Fibroblast of skin of back (primary cell): ENCODE results near the gene FAM210B.
"Not testable (repeated sequence)": the region's sequence is repeated elsewhere in the genome, so short reads cannot be mapped to it uniquely, and the experiment has no call there.

Source experiments
- DNase-seq: peaks from one replicate; pipeline ENCODE4 v3.0.0-alpha.2; 2013

Gene FAM210B

GRCh38 chr20:56393653-56394052 lies 34.9 kb downstream of the FAM210B start:
- no peak for DNase-seq

DNA sequence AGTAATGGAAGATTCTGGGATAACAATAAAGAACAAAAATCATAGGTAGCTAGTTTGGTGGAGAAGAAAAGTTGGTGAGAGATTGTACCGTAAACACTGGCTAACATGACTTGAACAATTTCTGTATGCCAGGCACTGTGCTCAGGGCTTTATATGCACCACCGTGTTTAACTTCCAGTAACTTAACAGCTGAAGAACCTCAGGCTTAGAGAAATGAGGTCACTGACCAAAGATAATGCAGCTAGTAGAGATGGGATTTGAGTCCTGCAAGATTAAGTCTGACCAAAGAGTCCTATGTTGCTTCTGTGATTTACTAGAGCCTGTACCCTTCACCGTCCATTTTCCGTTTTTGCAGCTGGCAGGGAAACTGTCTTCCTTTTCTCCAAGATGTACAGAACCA lies 36.4 kb downstream of the FAM210B start:
- DNase-seq, result no peak

GRCh38 chr20:56400001-56400640 lies 41.3 kb downstream of the FAM210B start:
- peak; percentile 62 for DNase-seq

DNA sequence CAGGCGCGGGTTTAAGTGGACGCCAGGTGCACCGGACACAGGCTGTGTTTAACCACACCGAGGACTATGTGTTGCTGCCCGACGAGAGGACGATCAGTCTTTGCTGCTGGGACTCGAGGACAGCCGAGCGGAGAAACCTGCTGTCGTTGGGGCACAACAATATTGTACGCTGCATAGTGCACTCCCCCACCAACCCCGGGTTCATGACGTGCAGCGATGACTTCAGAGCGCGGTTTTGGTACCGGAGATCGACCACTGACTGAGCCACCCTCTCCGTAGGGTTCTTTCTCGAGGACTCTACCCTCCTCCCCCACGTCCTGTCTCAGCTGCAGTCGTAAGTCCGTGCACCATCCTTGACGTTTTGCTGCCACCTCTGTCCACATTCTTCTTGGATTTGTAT lies 44.7 kb downstream of the FAM210B start:
- no peak for DNase-seq

- DNase-seq, result not testable (repeated sequence)
Observed at GRCh38 chr20:56405356-56405755, 46.6 kb downstream of the FAM210B start.

DNA sequence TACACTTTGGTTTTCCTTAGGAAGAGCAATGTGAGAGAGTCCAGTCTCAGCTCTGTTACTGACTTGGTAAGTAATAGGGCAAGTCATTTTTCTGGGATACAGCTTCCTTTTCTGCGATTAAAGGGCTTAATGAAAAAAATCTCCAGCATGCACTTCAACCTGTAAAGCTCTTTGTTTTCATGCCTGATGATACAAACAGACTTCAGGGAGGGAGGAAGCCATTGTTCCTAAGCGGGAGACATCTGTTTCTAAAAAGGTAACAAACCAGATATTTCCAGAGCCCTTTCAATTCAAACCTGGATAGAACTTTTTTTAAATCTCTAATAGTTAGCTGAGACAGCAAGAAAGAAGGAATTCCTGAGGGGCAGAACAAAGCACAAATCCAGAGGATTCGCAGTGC lies 48.1 kb downstream of the FAM210B start:
- DNase-seq, result no peak

- DNase-seq, result no peak
Observed at GRCh38 chr20:56409521-56409920, 50.7 kb downstream of the FAM210B start.

- no peak for DNase-seq
Observed at GRCh38 chr20:56409956-56410355, 51.2 kb downstream of the FAM210B start.

DNA sequence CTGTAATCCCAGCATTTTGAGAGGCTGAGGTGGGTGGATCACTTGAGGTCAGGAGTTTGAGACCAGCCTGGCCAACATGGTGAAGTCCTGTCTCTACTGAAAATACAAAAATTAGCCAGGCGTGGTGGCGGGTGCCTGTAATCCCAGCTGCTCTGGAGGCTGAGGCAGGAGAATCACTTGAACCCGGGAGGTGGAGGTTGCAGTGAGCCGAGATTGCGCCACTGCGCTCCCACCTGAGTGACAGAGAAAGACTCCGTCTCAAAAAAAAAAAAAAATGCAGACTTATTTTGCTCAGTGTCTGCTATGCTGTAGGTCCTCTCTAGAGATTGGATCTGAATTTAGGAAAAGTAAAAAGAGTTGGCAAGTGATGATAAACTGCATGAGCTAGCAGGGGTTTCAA lies 52.5 kb downstream of the FAM210B start:
- DNase-seq, result not testable (repeated sequence)

DNA sequence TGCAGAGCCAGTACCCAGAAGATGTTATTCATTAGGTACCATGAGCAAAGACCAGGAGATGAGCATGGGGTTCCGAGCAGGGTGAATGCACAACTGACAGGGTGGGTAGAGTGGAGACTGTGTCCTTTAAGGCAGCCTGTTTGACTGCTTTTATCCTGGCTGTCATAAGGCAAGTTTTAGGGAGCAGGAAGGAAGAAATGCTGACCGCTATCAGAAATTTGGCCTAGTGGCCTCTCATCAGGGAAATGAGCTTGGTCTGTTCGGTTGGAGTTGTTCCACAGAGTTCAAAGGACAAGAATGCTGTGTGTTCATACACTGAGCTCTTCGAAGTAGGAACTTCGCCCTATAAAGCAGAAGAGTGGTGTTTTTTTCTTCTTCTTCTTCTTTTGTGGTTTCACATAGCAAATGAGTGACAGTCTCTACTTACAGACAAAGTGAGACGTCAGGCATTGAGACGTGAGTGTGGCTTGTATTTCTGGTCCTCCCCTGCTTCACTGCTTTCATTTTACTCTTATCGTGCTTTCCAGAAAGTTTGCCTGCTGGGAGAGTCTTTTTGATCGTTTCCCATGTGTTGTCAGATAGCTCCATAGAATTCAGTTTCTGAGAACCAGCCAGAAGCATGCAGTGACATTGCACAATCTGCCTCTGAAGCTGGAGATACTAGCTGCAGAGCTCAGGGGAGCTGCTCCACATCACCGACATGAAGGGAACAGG lies 53.1 kb downstream of the FAM210B start, which contains the start of gene CASS4:
Gene CASS4, plus strand, starts transcription at position 502 of the 714 bp plus-strand sequence. Its CDS starts 199 bp downstream, at position 701.
- DNase-seq, result peak; percentile 46

- DNase-seq, result no peak
Observed at GRCh38 chr20:56412473-56412790, 53.7 kb downstream of the FAM210B start.

- DNase-seq, result no peak
Observed at GRCh38 chr20:56412949-56413348, 54.2 kb downstream of the FAM210B start.

- peak; percentile 67 for DNase-seq
Observed at GRCh38 chr20:56414842-56415765, 56.3 kb downstream of the FAM210B start.

- DNase-seq, result no peak
Observed at GRCh38 chr20:56417402-56417801, 58.6 kb downstream of the FAM210B start.

GRCh38 chr20:56417911-56418310 lies 59.1 kb downstream of the FAM210B start:
- peak; percentile 36 for DNase-seq
